Smooth muscle cell of the brain vasculature (primary cell): ENCODE data around the gene DGAT2.
"Not testable (repeated sequence)": the region's sequence is repeated elsewhere in the genome, so short reads cannot be mapped to it uniquely, and the experiment has no call there.

ENCODE experiments used
- DNase-seq: peaks from one replicate; pipeline ENCODE4 v3.0.0-alpha.2; 2012; ENCODE audit warnings: low read depth, low spot score

DGAT2 gene, protein sequence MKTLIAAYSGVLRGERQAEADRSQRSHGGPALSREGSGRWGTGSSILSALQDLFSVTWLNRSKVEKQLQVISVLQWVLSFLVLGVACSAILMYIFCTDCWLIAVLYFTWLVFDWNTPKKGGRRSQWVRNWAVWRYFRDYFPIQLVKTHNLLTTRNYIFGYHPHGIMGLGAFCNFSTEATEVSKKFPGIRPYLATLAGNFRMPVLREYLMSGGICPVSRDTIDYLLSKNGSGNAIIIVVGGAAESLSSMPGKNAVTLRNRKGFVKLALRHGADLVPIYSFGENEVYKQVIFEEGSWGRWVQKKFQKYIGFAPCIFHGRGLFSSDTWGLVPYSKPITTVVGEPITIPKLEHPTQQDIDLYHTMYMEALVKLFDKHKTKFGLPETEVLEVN

DNA sequence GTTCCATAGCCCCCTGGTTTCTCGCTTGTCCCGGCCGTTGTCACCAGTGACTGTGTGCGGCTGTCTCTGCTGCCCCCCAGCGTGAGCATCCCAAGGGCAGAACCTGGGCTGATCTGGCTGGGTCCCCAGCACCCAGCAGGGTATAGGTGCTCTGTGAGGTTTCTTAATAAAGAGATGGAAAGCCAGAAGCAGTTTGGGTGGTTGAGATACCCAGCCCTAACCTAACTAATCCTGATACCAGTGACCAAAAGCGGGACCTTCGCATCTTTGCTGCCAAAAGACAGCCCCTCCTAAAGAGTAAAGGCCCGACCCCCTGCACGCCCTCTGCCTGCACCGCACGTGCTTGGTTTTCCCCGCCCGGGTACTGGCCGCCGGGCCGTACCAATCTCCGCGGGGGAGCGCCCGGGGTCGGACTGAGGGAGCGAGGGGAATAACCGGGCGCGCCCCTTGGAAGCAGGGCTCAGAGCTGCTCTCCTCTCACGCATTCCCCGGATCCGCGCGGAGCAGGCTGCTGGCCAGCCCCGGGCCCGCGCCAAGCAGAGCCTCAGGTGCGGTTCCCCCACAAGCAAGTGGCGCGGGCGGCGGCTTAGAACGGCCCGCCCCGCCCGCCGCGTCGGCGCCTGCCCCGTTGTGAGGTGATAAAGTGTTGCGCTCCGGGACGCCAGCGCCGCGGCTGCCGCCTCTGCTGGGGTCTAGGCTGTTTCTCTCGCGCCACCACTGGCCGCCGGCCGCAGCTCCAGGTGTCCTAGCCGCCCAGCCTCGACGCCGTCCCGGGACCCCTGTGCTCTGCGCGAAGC is at the start of gene DGAT2:
TSS of gene DGAT2 (plus strand) at position 667 of the 797 bp plus-strand sequence. CDS start 214 bp downstream, outside the sequence.
- no peak for DNase-seq

DNA sequence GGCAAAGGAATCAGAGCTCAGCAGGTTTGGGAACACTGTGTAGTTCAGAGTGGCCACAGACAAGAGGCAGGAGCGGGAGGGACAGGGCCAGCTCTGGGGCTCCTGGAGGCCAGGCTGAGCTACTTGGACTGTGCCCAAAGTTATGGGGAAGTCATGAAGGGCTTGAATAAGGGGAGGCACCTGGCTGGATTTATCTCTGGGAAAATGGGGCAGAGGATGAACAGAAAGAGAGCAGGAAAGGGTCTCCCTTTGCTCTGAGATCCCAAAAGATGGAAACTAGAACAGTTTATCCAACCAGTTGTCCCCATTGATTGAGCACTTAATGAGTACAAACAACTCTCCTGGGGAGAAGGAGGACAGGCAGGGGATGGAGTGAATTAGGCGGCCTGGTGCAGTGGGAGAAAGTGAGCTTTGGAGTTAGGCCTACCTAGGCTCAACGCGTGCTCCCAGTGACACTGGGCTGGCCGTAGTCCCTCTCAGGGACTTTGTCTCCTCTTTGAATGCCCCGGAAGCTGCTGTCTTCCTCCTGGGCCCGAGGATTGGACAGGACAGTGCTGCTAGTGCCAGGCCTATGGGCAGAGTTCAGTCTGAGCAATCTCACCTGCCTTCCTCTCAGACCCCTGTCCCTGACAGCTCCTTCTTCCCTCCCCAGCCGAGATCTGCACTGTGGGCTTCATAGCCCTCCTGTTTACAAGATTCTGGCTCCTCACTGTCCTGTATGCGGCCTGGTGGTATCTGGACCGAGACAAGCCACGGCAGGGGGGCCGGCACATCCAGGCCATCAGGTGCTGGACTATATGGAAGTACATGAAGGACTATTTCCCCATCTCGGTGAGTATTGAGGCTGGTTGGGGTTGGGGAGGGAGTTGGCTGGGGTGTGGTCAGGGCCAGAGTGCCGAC is 49.0 kb upstream of the DGAT2 start:
- DNase-seq: no peak

DNA sequence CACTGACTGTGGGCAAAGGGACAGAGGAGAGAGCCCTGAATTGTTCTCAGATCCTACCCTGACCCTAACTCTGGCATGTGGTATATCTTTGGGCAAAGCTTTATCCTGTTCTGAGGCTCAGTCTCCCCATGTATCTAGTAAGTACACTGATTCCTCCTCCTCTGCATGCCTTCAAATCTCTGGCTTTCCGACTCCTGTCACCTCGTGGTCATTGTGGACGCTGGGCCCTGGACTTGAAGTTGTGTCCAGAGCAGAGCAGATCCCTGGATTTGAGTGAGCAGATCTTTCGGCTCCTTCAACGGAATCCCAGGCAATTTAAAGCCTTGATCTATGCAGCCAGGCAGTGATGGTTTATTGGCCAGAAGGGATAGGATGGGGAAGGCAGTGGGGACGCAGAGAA is 47.9 kb upstream of the DGAT2 start:
- no peak for DNase-seq

DNA sequence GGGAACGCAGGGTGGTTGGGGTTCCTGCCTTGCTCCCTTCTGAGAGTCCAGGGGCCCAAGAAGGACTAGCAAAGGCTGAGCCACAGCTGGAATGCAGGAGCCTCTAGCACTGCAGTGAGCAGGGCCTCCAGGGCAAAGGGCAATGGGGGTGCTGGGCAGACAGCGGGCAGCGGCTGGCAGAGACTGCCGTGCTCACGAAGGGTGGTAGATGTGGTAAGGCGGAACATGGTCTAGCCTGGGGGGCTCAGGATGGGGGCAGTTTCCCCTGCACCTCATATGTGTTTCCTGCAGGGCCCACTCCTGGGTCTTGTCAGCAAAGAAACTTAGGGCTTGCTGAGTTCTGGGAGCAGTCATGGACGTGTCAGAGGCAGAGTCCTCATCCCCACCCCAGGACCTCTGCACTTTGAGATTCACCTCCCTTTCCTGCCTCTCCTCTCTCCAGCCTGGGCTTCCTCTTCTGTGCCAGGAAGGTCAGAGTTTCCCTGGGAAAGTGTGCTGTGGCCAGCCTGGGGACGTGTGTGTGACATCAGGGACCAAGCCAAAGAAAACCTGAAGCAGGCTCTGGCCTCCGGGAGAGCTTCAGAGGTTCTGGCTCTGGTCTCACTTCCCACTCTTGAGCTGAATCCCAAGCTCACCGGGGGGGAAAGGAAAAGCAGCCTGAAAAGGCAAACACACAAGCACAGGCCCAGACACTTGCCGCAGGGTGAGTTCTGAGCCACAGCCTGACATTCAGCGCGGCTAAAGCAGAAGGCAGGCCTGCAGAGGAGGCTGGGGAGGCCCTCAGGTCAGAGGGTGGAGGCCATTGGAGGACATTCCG is 46.5 kb upstream of the DGAT2 start:
- DNase-seq: no peak

DNA sequence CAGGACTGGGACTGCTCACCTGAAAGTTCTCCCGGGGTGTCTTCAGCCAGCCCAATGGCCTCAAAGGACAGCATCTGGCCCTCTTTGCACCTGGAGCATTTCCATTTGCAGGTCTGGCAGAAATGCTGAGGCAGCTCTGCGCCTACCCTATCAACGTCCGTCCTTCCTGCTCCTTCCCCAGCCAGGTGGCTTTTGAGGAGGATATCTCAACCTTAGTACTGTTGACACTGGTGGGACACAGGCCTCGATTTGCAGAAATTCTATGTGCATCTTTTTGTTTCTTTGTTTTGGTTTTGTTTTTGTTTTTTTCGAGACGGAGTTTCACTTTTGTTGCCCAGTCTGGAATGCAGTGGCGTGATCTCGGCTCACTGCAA is 45.9 kb upstream of the DGAT2 start:
- DNase-seq: no peak

DNA sequence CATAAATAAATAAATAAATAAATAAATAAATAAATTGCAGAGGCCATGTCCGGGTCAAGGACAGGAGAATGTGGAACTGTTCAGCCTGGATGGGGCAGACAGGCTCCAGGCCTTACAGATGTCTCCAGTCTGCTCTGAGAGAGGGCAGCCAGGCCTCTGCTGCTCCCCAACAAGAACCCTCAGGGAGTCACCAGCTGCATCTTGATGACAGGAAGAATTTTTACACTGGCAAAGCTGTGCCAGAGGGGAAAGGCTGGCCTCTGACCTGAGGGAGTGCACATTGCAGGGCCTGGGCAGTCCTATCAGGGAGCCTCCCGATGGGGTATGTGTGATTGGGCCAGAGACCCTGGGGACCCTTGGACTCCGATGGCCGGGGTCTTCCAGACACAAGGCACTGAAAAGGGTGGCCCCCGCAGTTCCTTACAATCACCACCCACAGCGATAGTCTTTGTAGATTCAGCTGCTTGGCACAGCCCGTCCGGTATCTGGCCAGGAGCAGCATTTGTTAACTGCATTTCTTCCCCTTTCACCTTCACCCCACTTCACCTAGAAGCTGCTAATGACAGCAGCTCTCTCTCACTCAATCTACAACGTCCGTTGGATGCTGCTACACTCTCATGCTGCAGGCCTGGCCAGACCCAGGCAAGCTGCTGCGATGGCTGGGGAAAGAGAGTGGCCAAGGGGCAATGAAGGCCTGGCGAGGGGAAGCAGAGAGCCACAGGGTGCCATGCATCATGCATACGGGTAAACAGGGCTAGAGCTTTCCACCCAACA is 42.8 kb upstream of the DGAT2 start:
- DNase-seq: no peak

DNA sequence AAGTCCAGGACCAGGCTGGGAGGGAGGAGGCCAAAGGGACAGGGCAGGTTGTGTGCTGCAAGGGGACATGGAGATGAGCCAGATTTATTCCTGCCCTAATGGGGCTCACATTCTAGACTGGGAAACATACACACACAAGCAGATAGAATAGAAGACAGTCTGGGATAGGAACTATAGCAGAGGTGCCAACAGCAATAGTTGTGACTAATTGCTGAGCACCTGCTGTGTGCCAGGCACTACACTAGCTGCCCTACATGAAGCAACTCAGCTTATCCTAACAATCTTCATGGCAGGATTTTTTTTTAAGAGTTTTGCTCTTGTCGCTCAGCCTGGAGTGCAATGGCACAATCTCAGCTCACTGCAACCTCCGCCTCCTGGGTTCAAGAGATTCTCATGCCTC is 39.6 kb upstream of the DGAT2 start:
- no peak for DNase-seq

DNA sequence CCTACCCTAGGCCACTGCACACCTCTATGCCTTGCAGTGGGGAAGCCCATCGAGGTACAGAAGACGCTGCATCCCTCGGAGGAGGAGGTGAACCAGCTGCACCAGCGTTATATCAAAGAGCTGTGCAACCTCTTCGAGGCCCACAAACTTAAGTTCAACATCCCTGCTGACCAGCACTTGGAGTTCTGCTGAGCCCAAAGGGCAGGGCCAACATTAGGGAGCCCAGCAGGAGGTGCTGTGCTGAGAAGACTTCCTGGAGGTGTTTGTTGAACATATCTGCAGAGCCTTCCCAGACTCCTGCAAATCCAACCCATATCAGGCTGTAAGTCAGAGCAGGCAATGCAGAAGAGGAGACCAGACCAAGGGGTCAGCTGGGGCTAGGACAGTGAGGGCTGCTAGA is 37.5 kb upstream of the DGAT2 start:
- DNase-seq: no peak

DNA sequence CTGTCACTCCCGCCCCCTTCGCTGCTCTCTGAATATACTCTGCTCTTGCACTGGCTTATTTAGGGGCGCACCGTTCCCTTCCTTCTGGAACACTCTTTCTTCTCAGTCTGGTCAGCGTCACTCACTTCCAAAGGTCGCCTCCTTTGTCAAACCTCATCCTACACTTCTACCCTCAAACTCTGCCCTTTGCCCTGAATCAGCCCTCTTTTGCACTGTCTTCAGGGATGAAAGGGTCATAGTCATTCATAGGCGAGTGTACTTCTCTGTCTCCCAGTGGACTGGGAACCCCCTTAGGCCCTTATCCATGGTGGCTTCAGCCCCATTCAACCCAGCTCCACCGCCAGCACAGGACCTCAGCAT is 35.5 kb upstream of the DGAT2 start:
- no peak for DNase-seq

DNA sequence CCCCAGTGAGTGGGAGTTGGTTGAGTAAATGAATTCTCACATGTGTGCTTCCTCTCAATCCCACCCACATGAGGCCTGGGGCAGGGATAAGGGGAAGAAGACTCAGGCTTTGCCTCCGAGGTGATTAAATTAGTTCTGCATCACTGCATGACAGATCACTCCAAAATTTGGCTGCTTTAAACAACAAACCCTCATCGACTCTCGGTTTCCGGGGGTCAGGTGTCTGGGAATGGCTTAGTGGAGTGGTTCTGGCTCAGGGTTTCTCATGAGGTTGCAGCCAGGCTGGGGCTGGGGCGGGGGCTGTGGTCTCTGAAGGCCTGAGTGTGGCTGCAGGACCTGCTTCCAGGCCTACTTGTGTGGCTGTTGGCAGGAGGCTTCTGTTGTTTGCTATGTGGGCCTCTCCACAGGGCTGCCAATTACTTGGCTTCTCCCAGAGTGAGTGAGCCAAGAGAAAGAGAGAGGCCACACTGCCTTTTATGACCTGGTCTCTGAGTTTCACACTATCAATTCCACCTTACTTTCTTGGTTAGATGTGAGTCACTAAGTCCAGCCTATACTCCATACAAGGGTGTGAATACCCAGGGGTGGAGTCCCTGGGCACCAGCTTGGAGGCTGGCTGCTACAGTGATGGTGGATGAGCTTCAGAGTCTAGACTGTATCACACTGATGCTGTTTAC is 35.0 kb upstream of the DGAT2 start:
- DNase-seq: no peak

DNA sequence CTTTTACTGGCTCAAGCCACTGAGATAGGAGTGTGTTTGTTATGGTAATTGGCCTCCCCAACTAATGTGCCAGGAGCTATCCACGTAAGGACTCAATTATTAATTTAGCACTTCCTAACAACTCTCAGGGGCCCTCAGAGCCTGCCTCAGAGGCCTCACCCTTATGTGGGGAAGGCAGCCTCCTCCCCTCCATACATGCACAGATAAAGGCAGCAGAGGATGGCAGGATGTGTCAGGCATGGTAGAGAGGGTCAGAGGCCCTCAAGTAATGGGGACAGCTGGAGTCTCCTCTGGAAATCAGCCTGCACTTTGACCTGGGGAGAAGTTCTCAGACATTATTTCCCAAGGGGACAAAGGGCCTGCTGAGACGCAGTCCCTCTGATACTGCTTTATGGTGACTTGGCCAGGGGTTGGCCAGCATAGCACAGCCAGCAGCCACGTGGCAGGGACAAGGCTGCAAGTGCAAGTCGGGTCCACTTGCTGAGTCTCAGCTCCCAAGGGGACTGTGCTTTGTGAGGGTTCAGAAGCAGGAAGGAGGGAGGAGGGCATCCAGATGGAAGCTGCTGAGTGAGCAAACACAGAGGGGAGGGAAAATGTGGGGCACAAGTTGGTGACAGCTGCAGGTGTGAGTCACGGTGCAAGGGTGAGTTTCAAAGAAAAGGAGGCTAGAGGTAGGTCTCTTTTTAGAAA is 33.9 kb upstream of the DGAT2 start:
- no peak for DNase-seq

DNA sequence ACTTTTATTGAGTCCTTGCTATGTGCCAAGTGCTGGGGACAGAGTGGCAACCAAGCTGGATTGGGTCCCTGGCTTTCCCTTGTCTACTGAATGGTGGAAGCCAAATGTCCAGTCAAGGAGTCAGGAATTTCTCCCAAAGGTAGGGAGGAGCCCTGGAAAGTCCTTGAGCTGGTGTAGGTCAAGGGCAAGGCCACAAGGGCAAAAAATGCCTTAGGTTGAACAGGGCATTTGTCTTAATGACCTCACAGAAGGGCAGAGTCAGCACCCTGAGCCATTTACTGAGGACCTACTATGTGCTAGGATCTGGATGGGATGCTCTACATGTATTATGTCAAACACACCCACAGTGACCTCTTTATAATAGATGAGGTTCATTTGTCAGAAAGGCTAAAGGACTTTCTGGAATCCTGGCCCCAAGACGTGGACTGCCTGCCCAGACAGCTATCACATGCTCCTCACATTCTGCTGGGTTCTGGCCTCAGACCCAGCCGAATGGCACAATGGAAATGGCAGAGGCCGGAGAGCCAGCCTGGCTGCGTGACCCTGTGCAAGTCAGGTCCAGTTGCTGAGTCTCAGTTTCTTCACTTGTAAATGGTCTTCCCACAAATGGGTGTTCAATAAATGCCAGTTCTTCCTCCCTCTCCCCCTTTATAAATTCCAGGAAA is 33.3 kb upstream of the DGAT2 start:
- DNase-seq: no peak

DNA sequence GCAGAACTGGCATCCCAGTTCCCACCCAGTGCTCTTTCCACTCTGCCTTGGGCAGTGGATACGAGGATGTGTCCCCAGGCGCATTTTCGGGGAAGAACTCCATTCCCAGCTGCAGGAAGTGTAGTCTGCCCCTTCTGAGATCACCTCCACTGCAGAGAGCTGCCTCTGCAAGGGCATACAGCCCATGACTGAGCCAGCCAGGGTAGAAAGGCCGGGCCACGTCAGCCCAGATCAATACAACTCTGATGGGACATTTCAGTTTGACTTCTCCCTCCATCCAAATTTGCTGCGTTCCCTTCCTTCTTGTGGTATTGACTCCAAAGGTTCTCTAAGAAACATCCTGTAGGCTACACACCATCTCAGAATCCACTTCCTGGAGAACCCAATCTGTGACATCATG is 31.3 kb upstream of the DGAT2 start:
- no peak for DNase-seq

DNA sequence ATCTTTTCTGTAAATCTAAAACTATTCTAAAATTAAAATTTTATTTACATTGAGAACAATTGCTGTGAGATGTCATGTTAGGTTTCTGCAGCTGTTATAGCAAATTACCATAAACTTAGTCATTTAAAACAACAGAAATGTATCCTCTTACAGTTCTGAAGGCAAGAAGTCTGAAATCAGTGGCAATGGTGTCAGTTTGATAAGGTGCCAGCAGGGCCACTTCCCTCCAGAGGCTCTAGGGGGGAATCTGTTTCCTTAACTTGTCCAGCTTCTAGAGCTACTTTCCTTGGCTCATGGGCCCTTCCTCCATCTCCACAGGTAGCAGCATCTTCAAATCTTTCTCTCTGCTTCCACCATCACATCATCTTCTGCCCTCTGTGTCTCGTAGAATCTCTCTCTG is 27.9 kb upstream of the DGAT2 start:
- no peak for DNase-seq

DNA sequence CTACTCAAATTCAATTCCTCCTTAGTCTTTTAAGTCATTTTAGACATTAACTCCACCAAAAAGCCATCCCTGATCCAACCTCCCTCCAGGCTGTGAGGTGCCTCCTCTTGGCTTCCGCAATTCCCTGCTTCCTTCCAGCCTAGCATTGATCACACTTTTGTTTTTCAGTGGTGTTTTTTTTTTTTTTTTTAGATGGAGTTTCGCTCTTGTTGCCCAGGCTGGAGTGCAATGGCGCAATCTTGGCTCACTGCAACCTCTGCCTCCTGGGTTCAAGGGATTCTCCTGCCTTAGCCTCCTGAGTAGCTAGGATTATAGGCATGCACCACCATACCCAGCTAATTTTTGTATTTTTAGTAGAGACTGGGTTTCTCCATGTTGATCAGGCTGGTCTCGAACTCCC is 25.4 kb upstream of the DGAT2 start:
- DNase-seq: not testable (repeated sequence)

DNA sequence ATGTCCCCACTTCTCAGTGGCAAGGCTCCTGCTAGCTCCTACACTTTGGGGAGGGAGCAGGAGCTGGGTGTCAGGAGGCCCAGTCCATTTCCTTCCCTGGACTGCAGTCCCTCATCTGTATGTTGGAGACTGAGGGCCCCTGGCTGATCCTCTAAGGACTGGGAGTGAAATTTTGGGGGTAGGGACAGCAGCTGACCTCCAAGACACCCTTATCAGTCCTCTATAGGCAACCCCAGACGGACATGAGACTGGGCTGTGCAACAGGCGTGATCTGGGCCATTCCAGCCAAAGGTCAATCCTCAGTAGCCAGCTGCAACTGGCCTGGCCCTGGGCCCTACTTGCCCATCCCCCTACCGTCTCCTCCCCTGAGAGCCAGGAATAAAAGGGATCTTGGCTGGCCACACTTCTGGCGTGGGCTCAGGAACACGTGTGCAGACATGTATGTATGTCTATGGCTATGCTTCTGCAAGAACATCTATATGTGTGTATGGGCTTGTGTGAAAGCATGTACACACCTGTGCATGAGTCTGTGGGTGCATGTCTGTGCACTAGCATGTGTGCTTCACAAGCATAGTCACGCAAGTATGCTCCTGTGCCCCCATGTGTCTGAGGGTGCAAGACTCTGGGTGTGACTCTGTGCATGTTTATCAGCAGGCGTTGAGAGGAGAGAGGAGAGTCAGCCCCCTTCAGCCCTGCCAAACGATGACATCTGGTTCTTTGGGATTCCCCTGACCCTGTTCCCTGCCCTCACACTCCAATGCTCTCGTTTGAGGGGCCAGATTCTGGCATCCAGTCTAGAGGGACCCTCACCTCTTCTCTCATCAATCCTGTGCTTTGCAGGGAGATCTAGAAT is 24.6 kb upstream of the DGAT2 start:
- DNase-seq: no peak

DNA sequence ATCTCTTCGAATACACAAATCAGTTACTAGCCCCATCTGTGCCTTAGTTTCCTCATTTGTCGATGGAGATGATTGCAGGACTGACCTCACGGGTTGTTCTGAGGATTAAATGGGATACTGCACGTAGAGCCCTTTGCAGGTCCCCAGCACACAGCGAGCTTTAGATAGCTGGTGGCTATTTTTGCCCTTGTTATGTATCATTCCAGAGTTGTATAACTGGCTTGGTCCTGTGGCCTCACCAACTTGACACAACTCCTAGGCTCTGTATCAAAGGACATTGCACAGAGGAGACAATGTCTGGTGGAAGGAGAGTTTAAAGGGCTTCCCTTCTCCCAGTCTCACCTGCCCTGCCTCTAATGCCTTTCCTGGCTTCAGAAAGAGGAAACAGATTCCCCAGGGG is 22.8 kb upstream of the DGAT2 start:
- DNase-seq: no peak

DNA sequence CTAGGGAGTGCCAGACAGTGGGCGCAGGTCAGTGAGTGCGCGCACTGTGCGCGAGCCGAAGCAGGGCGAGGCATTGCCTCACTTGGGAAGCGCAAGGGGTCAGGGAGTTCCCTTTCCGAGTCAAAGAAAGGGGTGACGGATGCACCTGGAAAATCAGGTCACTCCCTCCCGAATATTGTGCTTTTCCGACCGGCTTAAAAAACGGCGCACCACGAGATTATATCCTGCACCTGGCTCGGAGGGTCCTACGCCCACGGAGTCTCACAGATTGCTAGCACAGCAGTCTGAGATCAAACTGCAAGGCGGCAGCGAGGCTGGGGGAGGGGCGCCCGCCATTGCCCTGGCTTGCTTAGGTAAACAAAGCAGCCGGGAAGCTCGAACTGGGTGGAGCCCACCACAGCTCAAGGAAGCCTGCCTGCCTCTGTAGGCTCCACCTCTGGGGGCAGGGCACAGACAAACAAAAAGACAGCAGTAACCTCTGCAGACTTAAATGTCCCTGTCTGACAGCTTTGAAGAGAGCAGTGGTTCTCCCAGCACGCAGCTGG is 19.8 kb upstream of the DGAT2 start:
- DNase-seq: not testable (repeated sequence)
